Superior temporal gyrus (tissue), 1 donor: Measurements from ENCODE around the gene CELF4.

Experiments
- DNase-seq: peaks from one replicate; pipeline ENCODE4 v3.0.0-alpha.2; 2016; ENCODE audit errors: extremely low spot score

The CELF4 gene

DNA sequence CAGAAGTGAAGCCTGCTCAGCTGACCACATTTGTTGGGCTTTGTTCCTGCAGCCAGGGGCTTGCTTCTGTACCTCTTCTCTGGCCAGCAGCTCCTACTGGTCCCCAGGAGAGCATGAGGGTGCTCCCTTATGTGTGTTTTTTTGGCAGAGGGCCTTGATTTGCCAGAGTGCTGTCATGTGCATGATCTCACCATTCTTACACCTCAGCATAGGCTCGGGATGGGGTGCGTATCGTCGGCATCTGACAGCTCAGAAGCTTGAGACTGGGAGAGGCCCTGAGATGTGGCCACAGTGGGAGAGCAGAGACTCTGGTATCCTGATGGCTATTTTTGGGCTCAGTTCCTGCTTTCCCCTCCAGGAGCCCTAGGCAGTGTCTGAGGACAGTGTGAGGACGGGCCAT lies 71.2 kb downstream of the CELF4 start:
- DNase-seq = no peak

- no peak for DNase-seq
These were observed 72.2 kb downstream of the CELF4 start for GRCh38 chr18:37493352-37493935.

DNA sequence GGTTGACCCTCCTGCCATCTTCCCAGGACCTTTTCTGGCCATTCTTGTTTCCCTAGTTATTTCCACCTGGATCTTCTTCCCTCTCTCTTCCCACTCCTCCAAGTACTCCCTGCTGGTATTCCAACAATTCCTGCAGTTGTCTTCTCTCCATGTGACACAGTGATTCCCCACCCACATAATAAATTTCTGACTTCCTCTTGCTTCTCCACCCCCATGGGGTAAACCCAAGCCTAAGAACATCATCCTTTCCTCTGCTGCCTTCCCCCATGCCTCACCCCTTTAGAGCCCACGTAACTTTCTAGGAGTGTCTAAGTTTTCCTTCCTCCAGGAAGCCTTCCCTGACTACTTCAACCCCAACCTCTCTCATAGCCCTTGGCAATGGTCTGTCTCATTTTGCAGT lies 72.6 kb downstream of the CELF4 start:
- DNase-seq = no peak

GRCh38 chr18:37491526-37491925 lies 74.1 kb downstream of the CELF4 start:
- no peak for DNase-seq

GRCh38 chr18:37489998-37490397 lies 75.6 kb downstream of the CELF4 start:
- no peak for DNase-seq

GRCh38 chr18:37489011-37489410 lies 76.6 kb downstream of the CELF4 start:
- DNase-seq = no peak

- DNase-seq = no peak
These were observed 78.2 kb downstream of the CELF4 start for GRCh38 chr18:37487400-37487867.

GRCh38 chr18:37486848-37487247 lies 78.8 kb downstream of the CELF4 start:
- DNase-seq = no peak

GRCh38 chr18:37484983-37485834 lies 80.4 kb downstream of the CELF4 start:
- DNase-seq = no peak

- DNase-seq = peak; percentile 50
These were observed 81.4 kb downstream of the CELF4 start for GRCh38 chr18:37483984-37484819.

DNA sequence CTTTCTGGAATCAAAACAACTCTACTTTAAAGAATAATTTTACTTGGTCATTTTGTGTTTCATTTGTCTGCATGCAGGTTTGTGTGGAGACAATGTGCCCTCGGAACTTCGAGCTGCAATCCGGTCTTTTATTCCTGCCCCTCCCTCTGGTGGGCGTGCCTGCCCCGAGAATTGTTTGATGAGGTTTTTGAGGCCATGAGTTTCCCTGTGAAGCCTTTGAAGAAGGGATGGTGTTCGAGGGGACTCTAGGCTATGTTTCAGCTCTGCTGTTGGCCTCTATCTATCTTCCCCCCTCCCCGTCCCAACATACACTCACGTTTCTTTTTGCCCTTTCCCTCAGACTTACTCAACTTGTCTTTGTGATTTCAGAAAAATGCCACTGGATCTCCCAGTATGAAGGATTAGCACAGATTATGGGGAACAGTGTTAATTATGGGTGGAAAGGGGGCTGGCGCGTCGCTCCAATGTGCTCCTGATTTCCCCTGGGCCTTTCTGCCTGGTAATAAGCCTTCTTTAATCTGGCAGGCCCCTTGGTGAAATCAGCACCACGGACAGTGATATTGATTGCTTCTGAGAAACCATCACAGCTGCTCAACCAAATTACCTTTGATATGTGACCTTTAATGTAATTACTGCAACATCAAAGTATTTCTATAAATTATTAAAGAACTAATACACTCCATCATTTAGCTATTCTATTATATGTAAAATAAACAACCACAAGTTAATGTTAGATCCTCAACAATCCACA lies 82.2 kb downstream of the CELF4 start:
- no peak for DNase-seq

GRCh38 chr18:37482433-37482832 lies 83.2 kb downstream of the CELF4 start:
- no peak for DNase-seq

- DNase-seq = no peak
These were observed 83.6 kb downstream of the CELF4 start for GRCh38 chr18:37482002-37482401.

- no peak for DNase-seq
These were observed 84.1 kb downstream of the CELF4 start for GRCh38 chr18:37481491-37481890.

- no peak for DNase-seq
These were observed 84.5 kb downstream of the CELF4 start for GRCh38 chr18:37481072-37481471.

DNA sequence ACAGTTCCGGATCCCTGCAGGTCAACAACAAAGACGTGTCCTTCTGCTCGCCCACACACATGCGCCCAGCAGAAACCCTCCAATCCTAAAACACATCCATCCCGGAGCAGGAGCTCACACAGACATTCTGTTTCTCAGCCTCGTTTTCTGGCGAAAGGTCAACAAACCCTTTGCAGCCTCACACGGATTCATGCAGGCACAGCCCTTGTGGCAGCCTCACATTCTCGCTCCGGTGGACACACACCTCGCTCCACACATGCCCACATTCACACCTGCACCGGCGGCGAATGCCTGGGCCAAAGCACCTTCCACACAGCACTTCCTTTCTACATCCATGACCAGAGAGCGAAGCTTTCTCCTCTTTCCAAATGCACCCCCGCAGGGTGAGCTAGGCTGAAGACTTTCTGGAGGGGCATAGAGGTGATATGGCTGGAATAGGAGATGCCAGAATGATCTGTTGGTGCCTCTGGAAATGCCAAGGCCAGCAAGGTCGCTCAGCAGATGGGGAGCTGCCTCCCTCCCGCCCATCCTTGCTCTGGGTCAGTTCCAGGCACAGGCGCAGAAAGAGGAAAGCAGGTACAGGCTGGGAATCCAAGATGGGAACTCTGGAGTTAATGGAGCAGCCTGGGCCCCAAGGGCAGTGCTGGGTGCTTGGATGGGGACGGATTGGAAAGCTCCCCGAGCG lies 88.8 kb downstream of the CELF4 start:
- no peak for DNase-seq

DNA sequence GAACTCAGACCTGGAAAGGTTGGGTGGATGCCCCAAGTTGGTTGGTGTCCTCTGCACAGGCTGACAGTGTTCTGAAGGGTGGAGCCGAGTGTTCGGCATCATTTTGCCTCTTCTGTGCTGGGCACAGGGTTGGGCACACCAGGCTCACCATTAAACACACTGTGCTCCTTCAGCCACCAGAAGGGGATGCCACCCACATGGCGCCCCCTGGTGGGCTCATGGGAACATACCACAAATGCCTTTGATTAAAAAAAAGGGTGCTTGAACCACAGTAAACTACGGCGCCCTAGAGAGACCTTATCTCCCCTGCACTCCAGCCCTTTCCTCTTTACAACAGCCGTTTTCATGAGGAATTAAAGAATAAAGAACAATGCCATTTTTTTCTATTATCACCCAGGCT lies 89.4 kb downstream of the CELF4 start:
- no peak for DNase-seq

- DNase-seq = no peak
These were observed 92.3 kb downstream of the CELF4 start for GRCh38 chr18:37473195-37473840.

DNA sequence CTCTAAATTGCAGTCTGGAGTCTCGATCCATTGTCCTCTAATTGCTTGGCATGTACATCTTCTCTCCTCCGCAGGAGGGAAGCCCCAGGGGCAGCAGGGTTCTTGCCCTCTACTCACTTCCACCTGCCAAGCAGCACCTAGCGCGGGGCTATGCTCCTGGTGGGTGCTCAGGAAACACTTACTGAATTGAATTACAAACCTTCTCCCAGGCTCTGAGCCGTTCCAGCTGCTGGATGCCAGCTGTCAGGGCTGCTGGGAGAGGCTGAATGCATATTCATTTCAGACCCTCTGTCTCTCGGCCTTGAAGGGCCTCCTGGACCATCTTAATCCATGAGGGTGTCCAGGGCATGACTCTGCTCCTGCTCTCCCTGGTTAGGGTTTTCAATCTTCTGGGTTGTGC lies 94.0 kb downstream of the CELF4 start:
- DNase-seq = no peak

GRCh38 chr18:37470986-37471385 lies 94.6 kb downstream of the CELF4 start:
- DNase-seq = no peak
